Stomach (tissue), 4 donors: ENCODE measurements around the gene CLASRP.

Source experiments
- POLR2A ChIP-seq, 4 donors: fragments of 450-650 bp; IDR thresholded peaks; one replicate each; pipeline ENCODE4 v1.6.1; 2016; ENCODE audit warnings: antibody characterized with exemption in 4 of 4, control low read depth in 2 of 4, mild to moderate bottlenecking in 1 of 4, moderate library complexity in 1 of 4
- POLR2AphosphoS5 ChIP-seq, 3 donors: sonication (generic); formaldehyde crosslinking; IDR thresholded peaks; one replicate each; pipeline ENCODE4 v1.6.1; 2016; ENCODE audit warnings: antibody characterized with exemption in 3 of 3
- TF ChIP-seq, protein P1 (sequence below), 7 experiments: fragments of 450-650 bp in 4 of 7; fragments of 200-600 bp in 3 of 7; sonication (generic) in 3 of 7; IDR thresholded peaks; one replicate each; pipeline ENCODE4 v1.5.1; 2016 to 2019; ENCODE audit warnings: antibody characterized with exemption in 7 of 7, control low read depth in 2 of 7, mild to moderate bottlenecking in 1 of 7

DNA sequence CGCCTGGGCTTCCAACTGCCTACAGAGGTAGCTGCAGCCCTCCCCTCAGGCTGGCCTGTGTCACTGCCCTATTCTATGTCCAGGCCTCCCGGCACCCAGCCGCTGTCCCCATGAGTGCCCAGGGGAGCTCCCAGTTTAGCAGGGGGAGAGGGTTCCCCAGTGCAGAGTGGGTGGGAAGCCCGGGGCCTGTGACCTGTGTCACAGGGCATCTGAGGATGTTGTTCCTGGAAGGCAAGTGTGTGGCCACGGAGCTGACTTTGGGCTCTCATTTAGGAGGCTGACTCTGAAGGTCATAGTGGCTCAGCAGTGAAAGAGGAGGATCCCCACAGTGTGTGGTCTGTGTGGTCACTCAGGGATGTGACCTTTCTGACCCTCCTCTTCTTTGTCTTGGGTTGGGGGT lies 79.3 kb downstream of the CLASRP start:
- TF ChIP-seq POLR2A (IDR thresholded peaks at IDR 0.05) (no peak), POLR2AphosphoS5 (IDR thresholded peaks at IDR 0.05) (no peak)
- TF ChIP-seq, protein P1, sequence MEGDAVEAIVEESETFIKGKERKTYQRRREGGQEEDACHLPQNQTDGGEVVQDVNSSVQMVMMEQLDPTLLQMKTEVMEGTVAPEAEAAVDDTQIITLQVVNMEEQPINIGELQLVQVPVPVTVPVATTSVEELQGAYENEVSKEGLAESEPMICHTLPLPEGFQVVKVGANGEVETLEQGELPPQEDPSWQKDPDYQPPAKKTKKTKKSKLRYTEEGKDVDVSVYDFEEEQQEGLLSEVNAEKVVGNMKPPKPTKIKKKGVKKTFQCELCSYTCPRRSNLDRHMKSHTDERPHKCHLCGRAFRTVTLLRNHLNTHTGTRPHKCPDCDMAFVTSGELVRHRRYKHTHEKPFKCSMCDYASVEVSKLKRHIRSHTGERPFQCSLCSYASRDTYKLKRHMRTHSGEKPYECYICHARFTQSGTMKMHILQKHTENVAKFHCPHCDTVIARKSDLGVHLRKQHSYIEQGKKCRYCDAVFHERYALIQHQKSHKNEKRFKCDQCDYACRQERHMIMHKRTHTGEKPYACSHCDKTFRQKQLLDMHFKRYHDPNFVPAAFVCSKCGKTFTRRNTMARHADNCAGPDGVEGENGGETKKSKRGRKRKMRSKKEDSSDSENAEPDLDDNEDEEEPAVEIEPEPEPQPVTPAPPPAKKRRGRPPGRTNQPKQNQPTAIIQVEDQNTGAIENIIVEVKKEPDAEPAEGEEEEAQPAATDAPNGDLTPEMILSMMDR (IDR thresholded peaks at IDR 0.05) = no peak
